HepG2 (cell line): Measurements from ENCODE around the gene CEP76. TPM values are rescaled to one million over a fixed set of nuclear protein-coding genes. Genes with fewer than 3 reads are reported as not detected.

Experiments used
- ATAC-seq: fragments of 200-7000 bp; cut with Tn5 transposase; 3 replicates; pipeline ENCODE4 v1.9.1; 2020; ENCODE audit warnings: mild to moderate bottlenecking, moderate library complexity
- BruUV-seq: library from RNA; stranded (reverse); fragments of 400-500 nt; replicated peaks from 2 replicates; lab custom pipeline; 2021; lab: Mats Ljungman, UMichigan
- CTCF ChIA-PET: fragments of 300-600 bp; formaldehyde crosslinking; extraction: SDS; loops from one replicate; lab custom pipeline; 2021; ENCODE audit warnings: low total read pairs, inconsistent platforms, low intra/inter-chr PET ratio; lab: Yijun Ruan, JAX
- POLR2A ChIA-PET: fragments of 350-600 bp; sonication (Branson Sonifier 250); formaldehyde crosslinking; loops from one replicate; lab custom pipeline; 2020; ENCODE audit warnings: antibody characterized with exemption, inconsistent platforms; lab: Yijun Ruan, JAX
- DNase-seq: peaks from one replicate; pipeline ENCODE4 v3.0.0-alpha.2; 2015; ENCODE audit warnings: low spot score
- FAIRE-seq: peaks from 3 replicates; lab custom pipeline; 2011; peaks lifted over from hg19 to GRCh38; lab: Jason Lieb, UNC
- H2AFZ ChIP-seq: one replicate; pipeline ENCODE4 v1.6.1; 2011; ENCODE audit warnings: low read length, inconsistent platforms
- H3K27ac ChIP-seq: fragments of 300-600 bp; 3 replicates; pipeline ENCODE4 v1.8.0; 2011; ENCODE audit warnings: mixed run types, mild to moderate bottlenecking, mixed read lengths, low read length, inconsistent platforms; ENCODE audit not compliant: insufficient read depth; ENCODE audit errors: extremely low read length
- H3K27me3 ChIP-seq, 2 experiments: fragments of 200-600 bp in 1 of 2; 2 replicates in 1 of 2; 3 replicates in 1 of 2; pipeline versions ENCODE4 v1.6.0 to v1.8.0; 2011; ENCODE audit warnings: low read length in 2 of 2, mild to moderate bottlenecking in 2 of 2, moderate library complexity in 2 of 2, inconsistent platforms in 1 of 2; ENCODE audit not compliant: insufficient read depth in 2 of 2, control insufficient read depth in 1 of 2
- H3K36me3 ChIP-seq, 2 experiments: fragments of 200-600 bp in 1 of 2; replicated peaks in 1 of 2; 2 replicates in 1 of 2; 3 replicates in 1 of 2; pipeline versions ENCODE4 v1.5.1 to v1.8.0; 2011; ENCODE audit warnings: low read length in 2 of 2, inconsistent platforms in 1 of 2; ENCODE audit not compliant: insufficient read depth in 2 of 2, control insufficient read depth in 1 of 2
- H3K4me1 ChIP-seq: 2 replicates; pipeline ENCODE4 v1.5.1; 2012; ENCODE audit warnings: low read length, inconsistent platforms; ENCODE audit not compliant: insufficient read depth
- H3K4me2 ChIP-seq: 2 replicates; pipeline ENCODE4 v1.6.0; 2011; ENCODE audit warnings: low read depth, low read length, inconsistent platforms
- H3K4me3 ChIP-seq, 3 experiments: fragments of 200-600 bp in 1 of 3; sonication (generic), shearing (Covaris generic) in 1 of 3; replicated peaks in 1 of 3; 2 replicates each; pipeline ENCODE4 v1.5.1; 2011 to 2016; ENCODE audit warnings: low read length in 3 of 3, inconsistent platforms in 2 of 3, low read depth in 2 of 3, mild to moderate bottlenecking in 2 of 3, control low read depth in 1 of 3, mixed read lengths in 1 of 3; ENCODE audit not compliant: insufficient read depth in 1 of 3
- H3K79me2 ChIP-seq: one replicate; pipeline ENCODE4 v1.6.1; 2011; ENCODE audit warnings: low read length, inconsistent platforms; ENCODE audit not compliant: insufficient read depth
- H3K9ac ChIP-seq: 2 replicates; pipeline ENCODE4 v1.6.0; 2011; ENCODE audit warnings: mild to moderate bottlenecking, low read depth, low read length, inconsistent platforms; ENCODE audit not compliant: insufficient read depth
- H3K9me3 ChIP-seq: 2 replicates; pipeline ENCODE4 v1.5.1; 2012; ENCODE audit warnings: mild to moderate bottlenecking, low read length
- H4K20me1 ChIP-seq: 2 replicates; pipeline ENCODE4 v1.6.0; 2011; ENCODE audit warnings: inconsistent platforms, mild to moderate bottlenecking, low read length, moderate library complexity; ENCODE audit not compliant: insufficient read depth
- CHD4 ChIP-seq: fragments of 200-600 bp; sonication (generic); IDR thresholded peaks from 2 replicates; pipeline ENCODE4 v1.7.0; 2017; ENCODE audit warnings: mild to moderate bottlenecking, low read length, borderline replicate concordance
- FOXJ3 ChIP-seq: sonication (generic); formaldehyde crosslinking; IDR thresholded peaks from 2 replicates; pipeline ENCODE4 v1.4.0; 2020; ENCODE audit warnings: missing genetic modification reagents, mild to moderate bottlenecking, borderline replicate concordance
- HMG20A ChIP-seq: IDR thresholded peaks from 2 replicates; pipeline ENCODE4 v1.6.1; 2016; ENCODE audit warnings: borderline replicate concordance
- IRF2 ChIP-seq: IDR thresholded peaks from 2 replicates; pipeline ENCODE4 v1.6.1; 2018; ENCODE audit warnings: missing genetic modification reagents, missing compliant biosample characterization
- KMT2B ChIP-seq: IDR thresholded peaks from 2 replicates; pipeline ENCODE4 v1.6.1; 2016; ENCODE audit warnings: missing genetic modification reagents, missing compliant biosample characterization
- MAFK ChIP-seq, 2 experiments: IDR thresholded peaks in 1 of 2; conservative IDR thresholded peaks in 1 of 2; 2 replicates each; pipeline ENCODE4 v1.6.1; 2011; ENCODE audit warnings: improper control_type of control experiment in 2 of 2, low read length in 2 of 2
- MYNN ChIP-seq: sonication (generic); formaldehyde crosslinking; IDR thresholded peaks from 2 replicates; pipeline ENCODE4 v1.4.0; 2020; ENCODE audit warnings: mild to moderate bottlenecking, low read depth, missing genetic modification reagents
- RFX3 ChIP-seq: IDR thresholded peaks from 2 replicates; pipeline ENCODE4 v1.6.1; 2016; ENCODE audit warnings: missing biosample characterization, missing genetic modification reagents
- ZKSCAN1 ChIP-seq: fragments of 150-350 bp; IDR thresholded peaks from 2 replicates; pipeline ENCODE4 v1.6.1; 2014; ENCODE audit warnings: low read length
- ZNF225 ChIP-seq: sonication (generic); formaldehyde crosslinking; IDR thresholded peaks from 2 replicates; pipeline ENCODE4 v1.4.0; 2020; ENCODE audit warnings: mild to moderate bottlenecking, missing genetic modification reagents
- ZNF264 ChIP-seq: sonication (generic); formaldehyde crosslinking; IDR thresholded peaks from 2 replicates; pipeline ENCODE4 v1.4.0; 2020; ENCODE audit warnings: missing genetic modification reagents
- ZNF572 ChIP-seq: sonication (generic); formaldehyde crosslinking; IDR thresholded peaks from 2 replicates; pipeline ENCODE4 v1.5.1; 2020; ENCODE audit warnings: mild to moderate bottlenecking, missing genetic modification reagents
- WGBS: methylation state at CpG from one replicate; pipeline ENCODE4 v1.1.6; 2017; ENCODE audit warnings: low lambda C conversion rate; 5-methylcytosine and 5-hydroxymethylcytosine counted together
- in situ Hi-C: cut with HindIII; loops from 2 replicates; pipeline ENCODE4 v1.10.0; 2017; ENCODE audit warnings: low pct_unique_long_range_greater_than_20kb; ENCODE audit not compliant: extremely low pct_ligation_motif_present
- intact Hi-C: fragments of 100-400 bp; cut with micrococcal nuclease; formaldehyde crosslinking; loops from one replicate; pipeline ENCODE4 v1.10.0; 2022; ENCODE audit not compliant: unreplicated experiment
- polyA plus RNA-seq, 8 experiments: library from polyadenylated mRNA; depleted of rRNA in 3 of 8; stranded (reverse) in 7 of 8; unstranded in 1 of 8; fragments of >200 nt; fragmentation: Illumina TruSeq in 4 of 8; extraction: Trizol in 4 of 8; gene quantifications; 2 replicates each; pipeline versions ENCODE4 v1.2.1 to v1.2.3, GENCODE V29; 2011 to 2016; ENCODE audit warnings: low read depth in 4 of 8, missing spikeins in 1 of 8, mixed read lengths in 1 of 8; ENCODE audit not compliant: insufficient read depth in 1 of 8
- total RNA-seq, 5 experiments: library from RNA; depleted of rRNA; stranded (reverse); fragments of >200 nt; fragmentation: Illumina TruSeq; extraction: Trizol; gene quantifications; 2 replicates each; pipeline ENCODE4 v1.2.3, GENCODE V29; 2016; ENCODE audit warnings: low read depth in 1 of 5
- TF ChIP-seq, protein P1 (sequence below): sonication (generic); formaldehyde crosslinking; IDR thresholded peaks from 2 replicates; pipeline ENCODE4 v1.5.0; 2020; ENCODE audit warnings: missing genetic modification reagents, mild to moderate bottlenecking, borderline replicate concordance
- TF ChIP-seq, protein P2 (sequence below): sonication (generic); formaldehyde crosslinking; IDR thresholded peaks from 2 replicates; pipeline ENCODE4 v1.9.0; 2021; ENCODE audit warnings: missing genetic modification reagents, borderline replicate concordance
- TF ChIP-seq, protein P3 (sequence below): sonication (generic); formaldehyde crosslinking; IDR thresholded peaks from 2 replicates; pipeline ENCODE4 v1.4.0; 2020; ENCODE audit warnings: missing genetic modification reagents, borderline replicate concordance
- TF ChIP-seq, protein P4 (sequence below): sonication (generic); formaldehyde crosslinking; IDR thresholded peaks from 2 replicates; pipeline ENCODE4 v1.4.0; 2020; ENCODE audit warnings: mild to moderate bottlenecking, missing genetic modification reagents

Gene CEP76
- total and polyA plus RNA-seq, 2 of the 13 experiments (the other 11 are each of a cell fraction or from before 2014, with no cell fraction given): 13.9 to 15.1 TPM

DNA sequence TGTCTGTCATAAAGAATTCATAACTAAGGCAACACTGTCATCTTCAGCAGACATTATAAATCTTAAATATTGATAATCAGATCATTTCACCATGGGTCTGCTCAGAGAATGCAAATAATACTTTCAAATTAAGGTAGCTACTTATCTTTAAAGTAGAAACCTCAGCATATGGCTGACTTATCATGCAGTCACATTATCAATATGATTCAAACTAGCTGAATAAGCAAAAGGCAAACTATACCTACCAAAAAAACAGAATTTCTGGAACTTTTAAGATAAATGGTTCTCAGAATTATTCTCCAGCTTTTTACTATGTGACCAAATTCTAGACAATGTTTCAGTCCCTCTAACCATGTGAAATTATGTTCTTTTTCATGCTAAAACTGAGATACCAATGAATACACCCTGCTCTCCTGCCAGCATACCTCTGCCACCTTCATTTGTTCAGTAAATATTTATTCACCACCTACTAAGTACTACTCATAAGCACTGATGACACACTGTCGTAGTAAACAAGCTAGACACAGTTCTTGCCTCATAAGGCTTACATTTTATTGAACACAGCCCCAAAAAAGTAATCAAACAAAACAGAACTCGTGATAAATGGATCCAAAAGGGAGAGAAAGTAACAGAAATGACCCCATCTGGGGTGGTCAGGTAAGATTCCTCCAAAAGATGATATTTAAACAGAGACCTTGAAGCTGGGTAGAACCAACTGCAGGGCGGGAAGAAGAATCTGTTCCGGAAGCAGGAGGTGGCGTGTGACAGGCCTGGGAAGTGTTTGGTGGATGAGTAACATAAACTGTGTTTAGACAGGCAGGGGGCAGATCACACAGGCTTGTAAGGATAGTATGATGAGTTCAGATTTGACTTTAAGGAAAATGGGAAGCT, 62.3 kb downstream of the CEP76 start (continued):
- TF ChIP-seq MAFK (conservative IDR thresholded peaks at IDR 0.05 in 1 of 2, IDR thresholded peaks at IDR 0.05 in 1 of 2; ENCODE audit: low read length in 2 of 2) (peak; percentile 20 to 69; a peak in 3 of 4 replicates), ZKSCAN1 (peak; percentile 88), IRF2 (CRISPR knock-in tag) (0 out of 2 replicates have a peak, but pooled peaks have one; percentile 40), ZNF264 (CRISPR knock-in tag) (no peak), ZNF572 (CRISPR knock-in tag) (peak; percentile 85; the same call in 1 of the 2 replicates), HMG20A (peak; percentile 12; the same call in 1 of the 2 replicates), CHD4 (no peak)
- TF ChIP-seq, protein P1, sequence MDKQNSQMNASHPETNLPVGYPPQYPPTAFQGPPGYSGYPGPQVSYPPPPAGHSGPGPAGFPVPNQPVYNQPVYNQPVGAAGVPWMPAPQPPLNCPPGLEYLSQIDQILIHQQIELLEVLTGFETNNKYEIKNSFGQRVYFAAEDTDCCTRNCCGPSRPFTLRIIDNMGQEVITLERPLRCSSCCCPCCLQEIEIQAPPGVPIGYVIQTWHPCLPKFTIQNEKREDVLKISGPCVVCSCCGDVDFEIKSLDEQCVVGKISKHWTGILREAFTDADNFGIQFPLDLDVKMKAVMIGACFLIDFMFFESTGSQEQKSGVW (CRISPR knock-in tag): no peak
- TF ChIP-seq, protein P2, sequence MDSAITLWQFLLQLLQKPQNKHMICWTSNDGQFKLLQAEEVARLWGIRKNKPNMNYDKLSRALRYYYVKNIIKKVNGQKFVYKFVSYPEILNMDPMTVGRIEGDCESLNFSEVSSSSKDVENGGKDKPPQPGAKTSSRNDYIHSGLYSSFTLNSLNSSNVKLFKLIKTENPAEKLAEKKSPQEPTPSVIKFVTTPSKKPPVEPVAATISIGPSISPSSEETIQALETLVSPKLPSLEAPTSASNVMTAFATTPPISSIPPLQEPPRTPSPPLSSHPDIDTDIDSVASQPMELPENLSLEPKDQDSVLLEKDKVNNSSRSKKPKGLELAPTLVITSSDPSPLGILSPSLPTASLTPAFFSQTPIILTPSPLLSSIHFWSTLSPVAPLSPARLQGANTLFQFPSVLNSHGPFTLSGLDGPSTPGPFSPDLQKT (CRISPR knock-in tag): no peak

DNA sequence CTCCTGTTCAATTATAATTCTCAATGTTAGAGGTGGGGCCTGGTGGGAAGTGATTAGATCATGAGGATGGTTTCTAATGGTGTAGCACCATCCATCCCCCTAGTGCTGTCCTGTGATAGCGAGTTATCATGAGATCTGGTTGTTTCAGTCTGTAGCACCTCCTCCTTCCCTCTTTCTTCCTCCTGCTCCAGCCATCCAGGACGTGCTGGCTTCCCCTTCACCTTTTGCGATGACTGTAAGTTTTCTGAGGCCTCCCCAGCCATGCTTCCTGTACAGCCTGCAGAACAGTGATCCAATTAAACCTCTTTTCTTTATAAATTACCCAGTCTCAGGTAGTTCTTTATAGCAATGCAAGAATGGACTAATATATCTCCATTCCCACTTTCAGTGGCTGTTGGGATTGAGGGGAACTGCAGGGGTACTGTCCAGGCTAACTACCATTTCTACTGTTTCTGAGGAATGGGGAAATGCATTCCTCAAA, 63.8 kb downstream of the CEP76 start:
- peaks cover 23% of the 10 kb centered on the region for H3K4me1 ChIP-seq
- BruUV-seq: no TSS peak

More for the DNA sequence above, 63.8 kb downstream of the CEP76 start:
- Histone ChIP-seq H3K9ac (no peak overlapping the region), H3K27ac (no peak overlapping the region), H2AFZ (no peak overlapping the region), H4K20me1 (no peaks in the 10 kb centered on the region), H3K9me3 (no peaks in the 10 kb centered on the region), H3K4me2 (no peak overlapping the region), H3K27me3 (no peaks in the 10 kb centered on the region), H3K4me3 (no peak overlapping the region), H3K36me3 (no peaks in the 10 kb centered on the region), H3K79me2 (peaks cover 7% of the 10 kb centered on the region)
- ATAC-seq (no peak), DNase-seq (no peak), FAIRE-seq (no peak)
- POLR2A ChIA-PET: no interaction called here
- intact Hi-C loops (no loop called here), in situ Hi-C loops (no loop called here)
- CTCF ChIA-PET: no interaction called here
- TF ChIP-seq RFX3 (no peak), MYNN (CRISPR knock-in tag) (no peak), KMT2B (CRISPR knock-in tag) (no peak), FOXJ3 (CRISPR knock-in tag) (no peak), ZNF225 (no peak)
- TF ChIP-seq, protein P3, sequence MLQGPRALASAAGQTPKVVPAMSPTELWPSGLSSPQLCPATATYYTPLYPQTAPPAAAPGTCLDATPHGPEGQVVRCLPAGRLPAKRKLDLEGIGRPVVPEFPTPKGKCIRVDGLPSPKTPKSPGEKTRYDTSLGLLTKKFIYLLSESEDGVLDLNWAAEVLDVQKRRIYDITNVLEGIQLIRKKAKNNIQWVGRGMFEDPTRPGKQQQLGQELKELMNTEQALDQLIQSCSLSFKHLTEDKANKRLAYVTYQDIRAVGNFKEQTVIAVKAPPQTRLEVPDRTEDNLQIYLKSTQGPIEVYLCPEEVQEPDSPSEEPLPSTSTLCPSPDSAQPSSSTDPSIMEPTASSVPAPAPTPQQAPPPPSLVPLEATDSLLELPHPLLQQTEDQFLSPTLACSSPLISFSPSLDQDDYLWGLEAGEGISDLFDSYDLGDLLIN (CRISPR knock-in tag): no peak
- TF ChIP-seq, protein P4, sequence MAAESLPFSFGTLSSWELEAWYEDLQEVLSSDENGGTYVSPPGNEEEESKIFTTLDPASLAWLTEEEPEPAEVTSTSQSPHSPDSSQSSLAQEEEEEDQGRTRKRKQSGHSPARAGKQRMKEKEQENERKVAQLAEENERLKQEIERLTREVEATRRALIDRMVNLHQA (CRISPR knock-in tag): no peak
- 88% methylated on average over 3 of the region's 3 CpGs for WGBS
